Measurements from ENCODE around the gene CRYGA.
"Not testable (repeated sequence)": the region's sequence is repeated elsewhere in the genome, so short reads cannot be mapped to it uniquely, and the experiment has no call there.

The CRYGA gene

DNA sequence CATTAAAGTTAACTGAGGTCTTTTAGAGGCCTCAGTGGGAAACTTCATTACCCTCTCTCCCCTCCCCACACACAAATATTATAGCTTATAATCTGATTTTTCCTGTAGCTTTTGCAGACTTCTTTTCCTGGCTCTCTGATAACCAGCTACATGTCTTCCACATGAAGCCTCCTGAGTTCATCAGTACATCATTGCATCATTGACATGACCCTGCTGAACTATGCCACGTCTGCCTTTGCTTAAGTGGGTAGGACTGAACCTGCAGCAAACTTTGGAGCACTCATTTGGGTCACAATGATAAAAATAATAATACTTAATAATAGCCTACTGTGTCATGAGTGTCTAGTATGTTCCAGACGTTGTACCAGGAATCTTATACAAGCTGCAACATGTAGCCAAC is 7.0 kb downstream of the CRYGA start:
- DNase-seq, result no peak

DNA sequence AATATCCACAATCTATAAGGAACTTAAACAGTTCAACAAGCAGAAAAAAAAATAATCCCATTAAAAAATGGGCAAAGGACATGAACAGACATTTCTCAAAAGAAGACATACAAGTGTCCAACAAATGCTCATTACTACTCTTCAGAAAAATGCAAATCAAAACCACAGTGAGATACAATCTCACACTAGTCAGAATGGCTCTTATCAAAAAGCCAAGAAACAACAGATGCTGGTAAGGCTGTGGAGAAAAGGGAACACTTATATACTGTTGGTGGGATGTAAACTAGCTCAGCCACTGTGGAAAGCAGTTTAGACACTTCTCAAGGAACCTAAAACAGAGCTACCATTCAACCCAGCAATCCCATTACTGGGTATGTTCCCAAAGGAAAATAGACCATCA is 10.2 kb downstream of the CRYGA start:
- no peak for DNase-seq

DNA sequence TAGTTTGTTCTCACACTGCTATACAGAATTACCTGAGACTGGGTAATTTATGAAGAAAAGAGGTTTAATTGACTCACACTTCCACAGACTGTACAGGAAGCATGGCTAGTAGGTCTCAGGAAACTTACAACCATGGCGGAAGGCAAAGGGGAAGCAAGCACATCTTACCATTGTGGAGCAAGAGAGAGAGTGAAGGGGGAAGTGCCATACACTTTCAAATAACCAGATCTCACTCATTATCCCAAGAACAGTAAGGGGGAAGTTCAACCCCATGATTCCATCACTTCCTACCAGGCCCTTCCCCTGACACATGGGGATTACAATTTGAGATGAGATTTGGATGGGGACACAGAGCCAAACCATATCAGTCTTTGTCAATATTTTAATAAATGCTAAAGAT is 12.4 kb downstream of the CRYGA start:
- DNase-seq, result no peak

DNA sequence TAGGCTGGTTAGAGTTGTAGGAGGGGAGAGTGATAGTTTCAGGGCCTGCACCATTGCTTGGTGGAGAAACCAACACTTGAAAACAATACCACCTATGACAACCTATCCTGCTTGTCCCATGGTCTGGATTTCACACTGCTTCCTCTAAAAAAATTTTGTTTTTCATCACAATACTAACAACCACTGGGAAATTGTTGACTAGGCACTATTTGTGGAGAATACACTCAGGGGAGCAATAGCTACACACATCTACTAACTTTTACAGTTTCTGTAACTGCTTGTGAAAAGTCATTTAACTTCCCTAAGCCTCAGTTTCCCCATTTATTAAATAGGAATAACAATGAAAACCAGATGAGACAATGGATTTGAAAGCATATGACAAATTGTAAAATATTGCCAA is 13.3 kb downstream of the CRYGA start:
- no peak for DNase-seq

DNA sequence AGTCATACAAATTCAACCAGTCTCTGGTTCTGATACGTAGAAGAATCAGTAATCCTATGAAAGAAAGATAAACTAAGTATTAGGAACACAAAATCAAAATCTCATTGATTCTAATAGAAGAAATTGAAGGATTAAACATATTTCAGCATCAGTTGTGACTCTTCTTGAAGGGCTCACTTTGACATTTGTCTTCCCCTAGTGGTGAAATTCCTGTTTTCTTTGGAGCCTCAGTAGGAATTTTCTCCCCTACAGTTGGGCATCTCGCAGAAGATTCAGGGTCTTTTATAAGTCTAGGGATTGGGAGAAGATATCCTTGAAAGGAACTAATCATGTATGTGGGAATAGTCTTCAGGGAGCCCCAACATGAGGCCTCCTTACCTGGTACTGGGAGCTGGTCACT is 14.6 kb downstream of the CRYGA start:
- no peak for DNase-seq

DNA sequence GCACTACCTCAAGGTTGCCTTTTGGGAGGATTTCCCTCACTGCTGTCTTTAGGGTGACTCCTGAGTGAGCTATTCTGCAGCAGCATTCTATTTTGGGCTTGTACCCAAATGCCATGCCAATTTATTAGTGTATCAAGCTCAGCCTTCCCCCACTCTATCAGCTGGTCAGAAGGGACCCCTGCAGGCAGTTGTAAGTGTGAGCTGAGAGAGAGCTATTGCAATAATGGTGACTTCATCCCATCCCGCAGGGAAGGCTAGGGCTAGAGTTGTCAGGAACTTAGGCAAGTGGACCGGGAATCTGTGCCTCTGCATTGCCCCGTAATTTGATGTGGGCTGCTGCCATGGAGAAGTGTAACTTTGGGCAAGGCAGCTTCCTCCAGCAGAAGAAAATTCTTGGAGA is 15.6 kb downstream of the CRYGA start:
- no peak for DNase-seq

DNA sequence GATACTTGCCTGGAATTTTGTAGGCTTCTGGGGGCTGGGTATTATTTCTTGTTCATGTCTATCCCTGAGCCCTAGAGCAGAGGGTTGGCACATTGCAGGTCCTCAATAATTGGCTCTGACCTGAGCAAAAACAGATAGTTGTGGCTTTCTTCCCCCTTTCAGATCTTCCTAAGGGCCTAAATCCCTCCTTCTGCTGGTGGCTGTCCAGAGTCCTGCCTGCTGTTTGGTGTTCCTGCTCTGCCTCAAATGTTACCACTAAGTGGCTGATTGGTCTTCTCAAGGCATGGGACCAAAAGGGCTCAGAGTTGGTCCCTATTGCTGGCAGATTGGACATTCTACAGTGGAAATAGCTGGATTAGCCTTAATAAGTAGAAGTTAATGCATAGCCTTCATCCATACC is 16.4 kb downstream of the CRYGA start:
- no peak for DNase-seq

DNA sequence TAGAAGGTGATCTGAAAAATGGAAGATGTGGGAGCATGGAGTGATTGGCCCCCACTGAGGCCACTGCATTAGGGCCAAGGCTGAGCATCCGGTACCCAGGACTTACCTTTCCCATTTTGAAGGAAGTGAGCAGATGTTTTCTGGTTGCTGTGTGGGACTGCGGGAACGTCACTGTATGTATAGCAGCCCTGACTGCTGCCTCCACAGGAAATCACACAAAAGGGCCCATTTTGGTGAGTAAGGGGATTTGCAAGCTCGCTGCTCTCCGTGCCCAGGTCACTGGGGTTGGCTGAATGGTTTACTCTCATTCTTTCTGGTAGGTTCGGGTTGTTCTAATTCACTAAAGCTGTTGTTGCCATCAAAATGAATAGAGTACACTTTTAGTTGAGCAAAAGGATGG is 17.4 kb downstream of the CRYGA start, which contains the start of gene CRYGB:
CRYGB (minus strand) TSS at position 153 of the 400 bp plus-strand sequence; CDS start at position 115, 38 bp downstream.
- no peak for DNase-seq

DNA sequence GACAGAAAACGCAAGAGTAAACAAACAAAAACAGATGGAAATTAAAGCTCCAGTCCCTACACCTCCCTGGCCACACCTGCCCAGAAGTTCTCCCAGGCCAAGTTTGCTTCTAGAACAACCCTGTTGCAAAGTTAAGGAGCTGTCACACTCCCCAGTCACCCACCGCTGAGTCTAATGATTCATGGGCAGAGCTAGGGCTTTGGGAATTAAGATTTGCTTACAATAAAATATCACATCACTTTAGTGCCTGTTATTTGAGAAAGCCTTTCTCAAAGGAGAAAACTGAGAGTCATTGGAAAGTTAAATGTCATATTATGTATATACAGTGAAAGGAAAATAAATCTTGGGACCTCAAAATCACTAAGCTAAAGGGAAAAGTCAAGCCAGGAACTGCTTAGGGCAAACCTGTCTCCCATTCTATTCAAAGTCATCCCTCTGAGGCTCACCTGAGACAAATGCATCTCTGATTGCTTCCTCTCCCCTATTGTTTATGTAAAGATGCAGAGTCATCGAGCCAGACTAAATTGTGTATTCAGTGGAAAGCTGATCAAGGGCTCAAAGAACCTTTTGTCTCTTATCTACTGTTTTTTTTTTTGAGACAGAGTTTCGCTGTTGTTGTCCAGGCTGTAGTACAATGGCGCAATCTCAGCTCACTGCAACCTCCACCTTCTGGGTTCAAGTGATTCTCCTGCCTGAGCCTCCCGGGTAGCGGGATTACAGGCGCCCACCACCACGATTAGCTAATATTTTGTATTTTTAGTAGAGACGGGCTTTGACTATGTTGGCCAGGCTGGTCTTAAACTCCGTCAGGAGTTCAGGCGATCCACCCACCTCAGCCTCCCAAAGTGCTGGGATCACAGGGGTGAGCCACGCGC is 20.2 kb downstream of the CRYGA start:
- DNase-seq, result peak; percentile 37

DNA sequence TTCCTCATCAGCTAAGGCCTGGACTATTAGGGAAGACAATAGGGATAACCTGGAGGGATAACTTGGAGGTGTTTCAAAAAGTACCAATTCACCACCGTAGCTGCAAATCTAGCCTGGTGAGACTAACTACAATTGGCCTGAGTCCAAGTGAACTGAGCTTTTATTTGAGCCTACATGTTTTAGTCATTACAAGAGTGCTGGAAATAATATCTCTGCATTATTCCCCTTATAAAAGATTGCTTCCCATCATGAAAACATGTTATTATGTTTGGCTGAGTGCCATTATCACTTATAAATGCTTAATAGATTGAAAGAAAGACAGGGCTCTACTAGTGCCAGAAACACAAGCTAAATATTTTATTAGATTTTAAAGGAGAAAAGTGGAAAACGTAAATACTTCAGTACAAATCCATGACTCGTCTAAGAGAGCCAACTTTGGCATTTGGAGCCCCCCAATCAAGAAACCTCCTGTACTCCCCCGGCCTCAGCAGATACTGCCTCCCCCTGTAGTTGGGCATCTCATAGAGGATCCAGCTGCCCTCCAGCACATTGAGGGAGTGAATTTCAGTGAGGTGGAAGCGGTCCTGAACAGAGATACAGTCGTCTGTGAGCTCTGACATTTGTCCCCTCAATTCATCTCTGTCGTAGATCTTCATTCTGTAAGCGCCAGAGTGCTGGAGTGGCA is 21.0 kb downstream of the CRYGA start:
- DNase-seq, result no peak

DNA sequence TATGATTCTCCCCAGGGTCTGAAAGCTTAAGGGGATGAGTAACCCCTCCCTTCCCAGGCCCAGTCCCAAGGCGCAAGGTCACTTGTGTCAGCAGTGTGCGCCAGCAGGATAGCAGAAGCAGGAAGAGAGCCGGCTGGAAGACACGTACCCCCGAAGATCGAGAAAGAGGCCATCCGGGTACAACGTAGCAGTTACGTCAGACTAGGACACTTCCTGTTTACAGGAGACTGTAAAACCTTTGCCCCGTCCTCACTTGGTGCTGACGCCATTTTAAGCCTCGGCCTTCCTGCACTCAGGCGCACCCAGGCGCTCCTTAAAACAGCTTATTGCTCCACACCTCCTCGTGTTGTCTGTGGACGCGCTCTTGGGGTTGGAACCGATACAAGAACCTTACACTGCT is 23.9 kb downstream of the CRYGA start:
- DNase-seq, result no peak

DNA sequence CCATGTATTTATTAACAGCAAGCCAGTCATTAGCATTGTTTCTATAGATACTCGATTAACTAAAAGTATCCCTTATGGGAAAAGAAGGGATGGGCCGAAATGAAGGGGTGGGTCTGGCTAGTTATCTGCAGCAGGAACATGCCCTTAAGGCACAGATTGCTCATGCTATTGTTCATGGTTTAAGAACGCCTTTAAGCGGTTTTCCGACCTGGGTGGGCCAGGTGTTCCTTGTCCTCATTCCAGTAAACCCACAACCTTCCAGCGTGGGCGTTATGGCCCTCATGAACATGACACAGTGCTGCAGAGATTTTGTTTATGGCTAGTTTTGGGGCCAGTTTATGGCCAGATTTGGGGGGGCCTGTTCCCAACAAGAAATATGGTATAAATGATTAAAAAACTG is 25.1 kb downstream of the CRYGA start:
- DNase-seq, result not testable (repeated sequence)

DNA sequence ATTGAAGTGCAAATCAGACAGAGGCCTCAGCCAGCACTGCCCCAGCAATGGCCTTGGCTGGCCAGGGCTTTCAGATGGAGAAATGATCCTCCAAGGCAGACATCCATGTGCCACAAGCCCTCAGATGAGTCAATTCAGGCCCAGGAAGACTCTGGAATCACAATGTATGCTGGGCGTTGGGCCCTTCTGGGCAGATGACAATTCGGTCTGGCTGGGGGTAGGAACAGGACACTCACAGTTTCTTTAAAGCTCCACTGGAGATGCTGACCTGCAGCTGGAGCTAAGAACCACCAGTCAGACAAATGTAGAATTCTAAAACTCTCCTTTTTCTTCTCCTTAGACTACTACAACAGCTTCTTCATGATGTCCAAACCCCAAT is 26.7 kb downstream of the CRYGA start:
- DNase-seq, result no peak

DNA sequence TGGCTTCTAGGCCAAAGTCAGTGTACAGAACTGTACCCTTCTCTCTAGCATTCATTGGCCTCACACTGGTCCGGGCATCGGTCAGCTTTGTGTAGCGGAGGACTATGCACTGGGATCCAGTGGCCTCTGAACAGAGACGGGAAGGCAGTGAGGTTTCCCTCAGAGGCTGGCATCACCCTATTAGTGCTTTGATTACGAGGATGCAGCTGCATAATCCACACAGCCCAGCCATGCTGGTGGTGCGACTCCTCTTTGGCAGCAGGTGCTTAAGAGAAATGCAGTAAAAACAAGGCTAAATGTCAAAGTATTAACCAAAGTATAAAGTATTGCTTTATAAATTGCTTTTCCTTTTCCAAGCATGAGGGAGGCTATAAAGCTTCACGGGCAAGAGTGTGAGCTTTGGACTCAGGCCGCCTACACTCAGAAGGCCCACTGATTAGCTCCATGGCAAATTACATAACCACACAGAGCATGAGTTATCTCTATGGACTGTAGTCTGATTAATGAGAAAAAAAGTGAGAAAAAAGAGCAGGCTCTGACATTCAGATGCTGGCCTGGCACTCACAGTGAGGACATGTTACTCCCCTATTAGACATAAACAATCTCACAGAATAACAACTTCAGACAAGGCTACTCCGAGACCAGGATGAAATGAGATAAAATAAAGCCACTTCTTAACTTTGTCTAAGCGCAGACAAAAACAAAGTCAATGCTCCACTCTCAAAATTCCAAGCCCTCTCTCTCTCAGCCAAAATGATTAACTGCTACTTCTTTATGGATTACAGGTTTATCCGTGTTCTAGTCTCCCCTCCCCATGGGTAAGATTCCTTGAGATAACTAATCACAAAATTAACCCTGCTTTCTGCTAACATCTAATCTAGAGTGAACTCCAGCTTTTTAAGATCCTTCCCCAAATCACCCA is 27.3 kb downstream of the CRYGA start:
- no peak for DNase-seq

DNA sequence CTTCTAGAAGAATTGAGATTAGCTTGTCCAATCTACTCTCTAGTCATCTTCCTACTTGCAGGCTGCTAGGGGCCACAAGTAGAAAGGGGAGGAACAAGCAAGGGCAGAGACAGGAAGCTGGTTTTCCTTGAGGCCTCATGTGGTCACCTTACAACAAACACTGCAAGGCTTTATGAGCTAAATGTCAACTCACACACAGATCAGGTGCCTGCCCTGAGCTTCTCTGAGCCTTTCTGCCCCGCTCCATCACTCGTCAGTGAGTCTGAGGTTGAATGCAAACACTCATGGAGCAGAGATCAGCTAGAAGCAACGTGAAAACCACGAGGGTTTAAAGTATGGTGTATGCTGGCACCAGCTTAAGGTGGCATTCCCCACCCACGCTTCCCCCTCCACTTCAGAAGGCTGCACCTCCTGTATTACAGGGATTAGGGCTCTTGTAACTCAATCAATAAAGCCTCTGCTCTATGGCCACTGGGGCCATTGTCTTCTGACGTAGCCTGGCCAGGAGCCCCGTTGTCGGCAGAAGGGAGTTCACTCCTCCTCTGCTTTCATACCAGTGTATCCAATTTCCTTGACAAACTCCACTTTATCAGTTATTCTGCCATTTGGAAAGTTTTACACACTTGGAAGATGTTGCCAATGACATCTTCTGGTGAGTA is 28.3 kb downstream of the CRYGA start:
- DNase-seq, result peak; percentile 76

DNA sequence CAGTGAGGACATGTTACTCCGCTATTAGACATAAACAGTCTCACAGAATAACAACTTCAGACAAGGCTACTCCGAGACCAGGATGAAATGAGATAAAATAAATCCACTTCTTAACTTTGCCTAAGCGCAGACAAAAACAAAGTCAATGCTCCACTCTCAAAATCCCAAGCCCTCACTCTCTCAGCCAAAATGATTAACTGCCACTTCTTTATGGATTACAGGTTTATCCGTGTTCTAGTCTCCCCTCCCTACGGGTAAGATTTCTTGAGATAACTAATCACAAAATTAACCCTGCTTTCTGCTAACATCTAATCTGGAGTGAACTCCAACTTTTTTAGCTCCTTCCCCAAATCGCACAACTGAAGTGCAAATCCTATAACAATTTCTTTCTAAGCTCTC is 32.7 kb downstream of the CRYGA start:
- no peak for DNase-seq

DNA sequence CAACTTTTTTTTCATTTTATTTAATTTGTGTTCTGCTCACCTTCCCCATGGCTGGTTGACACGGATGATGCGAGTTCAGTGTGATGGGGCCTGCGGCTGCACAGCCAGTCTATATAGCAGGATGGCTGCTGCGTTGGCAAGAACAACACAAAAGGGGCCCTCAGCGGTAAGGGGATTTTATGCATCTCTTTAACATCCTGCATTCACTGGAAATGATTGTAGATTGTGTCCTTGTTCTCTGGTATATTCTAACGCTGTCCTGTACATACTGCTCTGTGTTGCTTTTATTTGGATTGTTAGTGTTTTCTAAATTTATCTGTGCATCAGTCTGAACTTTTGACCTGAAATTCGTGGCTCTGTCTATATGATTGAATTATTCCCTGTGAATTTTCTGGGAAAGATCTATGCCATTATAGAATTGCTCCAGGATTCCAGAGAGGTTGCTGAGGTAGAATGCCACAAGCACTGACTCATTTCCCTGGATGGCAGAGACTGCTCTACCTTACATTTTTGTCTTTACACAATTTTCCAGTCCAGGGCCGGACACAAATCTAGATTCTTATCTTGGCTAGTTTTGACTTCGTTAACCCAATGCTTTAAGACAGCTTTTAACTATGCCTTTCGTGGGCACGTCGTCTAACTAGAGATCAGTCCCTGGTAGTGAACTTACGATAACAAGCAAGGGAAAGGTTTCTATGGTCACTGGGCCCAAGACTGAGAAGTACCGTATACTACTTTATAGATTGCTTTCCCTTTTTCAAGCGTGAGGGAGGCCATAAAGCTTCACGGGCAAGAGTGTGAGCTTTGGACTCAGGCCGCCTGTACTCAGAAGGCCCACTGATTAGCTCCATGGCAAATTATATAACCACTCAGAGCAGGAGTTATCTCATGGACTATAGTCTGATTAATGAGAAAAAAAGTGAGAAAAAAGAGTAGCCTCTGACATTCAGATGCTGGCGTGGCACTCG is 33.4 kb downstream of the CRYGA start, which contains the start of gene CRYGC:
CRYGC (minus strand) TSS at position 85 of the 968 bp plus-strand sequence; CDS start at position 49, 36 bp downstream.
- DNase-seq, result no peak

DNA sequence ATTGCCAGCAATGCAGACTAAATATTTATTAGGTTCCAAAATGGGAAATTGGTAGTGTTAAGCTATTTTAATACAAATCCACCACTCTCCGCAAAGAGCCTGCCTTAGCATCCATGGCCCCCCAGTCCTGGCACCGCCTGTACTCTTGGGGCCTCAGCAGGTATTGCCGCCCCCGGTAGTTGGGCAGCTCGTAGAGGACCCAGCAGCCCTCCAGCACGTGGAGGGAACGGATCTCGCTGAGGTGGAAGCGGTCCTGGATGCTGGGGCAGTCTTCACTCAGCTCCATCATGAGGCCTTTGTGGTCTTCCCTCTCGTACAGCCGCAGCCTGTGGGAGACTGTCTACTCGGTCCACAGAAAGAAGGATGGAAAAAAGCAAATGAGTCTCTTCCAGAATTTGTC is 35.3 kb downstream of the CRYGA start:
- no peak for DNase-seq

DNA sequence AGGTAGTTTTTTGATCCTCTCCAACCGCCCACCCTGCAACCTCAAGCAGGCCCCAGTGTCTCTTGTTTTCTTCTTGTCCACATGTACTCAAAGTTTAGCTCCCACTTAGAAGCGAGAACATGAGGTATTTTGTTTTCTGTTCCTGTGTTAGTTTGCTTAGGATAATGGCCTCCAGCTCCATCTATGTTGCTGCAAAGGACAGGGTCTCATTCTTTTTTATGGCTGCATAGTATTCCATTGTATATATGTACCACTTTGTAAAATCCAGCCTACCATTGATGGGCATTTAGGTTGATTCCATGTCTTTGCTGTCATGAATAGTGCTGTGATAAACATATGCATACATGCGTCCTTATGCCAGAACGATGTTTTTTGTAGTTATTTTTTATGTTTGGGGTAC is 36.3 kb downstream of the CRYGA start:
- no peak for DNase-seq

DNA sequence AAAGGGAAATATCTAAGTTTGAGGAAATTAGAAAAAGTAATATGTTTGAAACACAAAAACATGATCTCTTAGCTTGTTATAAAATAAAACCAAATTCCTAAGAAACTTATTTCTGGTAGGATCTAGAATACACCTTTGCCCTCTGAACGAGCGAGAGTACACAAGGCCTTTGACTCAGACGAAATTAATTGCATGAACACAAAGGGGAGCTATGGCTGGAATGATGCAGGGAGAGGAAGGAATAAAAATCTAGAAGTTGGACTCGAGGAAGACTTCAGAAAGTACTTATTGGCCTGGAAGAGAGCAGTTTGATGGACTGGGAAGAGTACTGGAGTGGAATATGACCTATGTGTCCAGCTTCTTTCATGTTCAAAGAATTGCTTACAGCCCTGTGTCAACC is 38.1 kb downstream of the CRYGA start:
- no peak for DNase-seq

DNA sequence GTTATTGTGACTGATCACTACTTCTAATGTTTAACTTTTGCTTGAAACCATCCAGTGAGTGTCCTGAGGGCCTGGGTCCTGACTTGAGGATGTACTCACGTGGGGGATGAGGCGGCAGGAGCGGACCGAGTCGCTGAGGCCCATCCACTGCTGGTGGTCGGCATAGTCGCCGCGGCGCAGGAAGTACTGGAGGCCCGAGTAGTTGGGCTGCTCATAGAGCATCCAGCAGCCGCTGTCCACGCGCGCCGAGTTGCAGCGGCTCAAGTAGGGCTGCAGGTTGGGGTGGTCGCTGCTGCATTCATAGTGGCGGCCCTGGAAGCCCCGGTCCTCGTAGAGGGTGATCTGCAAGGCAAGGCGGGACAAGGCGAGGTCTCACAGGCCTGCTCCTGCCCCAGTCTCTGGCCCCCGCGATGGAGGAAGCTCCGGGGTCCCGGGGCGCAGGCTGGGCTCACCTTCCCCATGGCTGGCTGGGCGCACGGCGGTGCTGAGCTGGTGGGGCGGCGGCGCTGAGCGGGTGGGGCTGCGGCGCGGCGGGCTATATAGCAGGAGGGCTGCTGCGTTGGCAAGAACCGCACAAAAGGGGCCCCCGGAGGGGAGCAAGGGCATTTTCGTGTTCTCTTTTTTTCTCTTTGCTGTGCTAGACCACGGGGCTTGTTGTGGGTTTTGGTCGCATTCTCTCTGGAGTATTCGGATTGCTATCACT is 39.2 kb downstream of the CRYGA start, which contains the start of gene CRYGD:
CRYGD (minus strand) TSS at position 512 of the 703 bp plus-strand sequence; CDS start at position 461, 51 bp downstream.
- DNase-seq, result not testable (repeated sequence)
